ENCODE results near the gene MCMBP. TPM values are rescaled to one million over a fixed set of nuclear protein-coding genes. Genes with fewer than 3 reads are reported as not detected.

MCMBP gene
- total and polyA plus RNA-seq, 4 donors: 31.1 to 46.5 (median 42.5) TPM

- Histone ChIP-seq H3K4me1 (ENCODE audit: control insufficient read depth, insufficient read depth, low read length) (no peaks in the 10 kb centered on the region), H3K36me3 (ENCODE audit: control insufficient read depth, insufficient read depth, low read length) (peaks cover 3% of the 10 kb centered on the region), H3K27me3 (ENCODE audit: control insufficient read depth, insufficient read depth, low read length) (no peaks in the 10 kb centered on the region), H3K4me3 (ENCODE audit: low read depth, low read length) (no peak overlapping the region), H3K27ac (ENCODE audit: low read depth, low read length) (no peak overlapping the region), H3K9me3 (ENCODE audit: control insufficient read depth, insufficient read depth, low read length) (no peaks in the 10 kb centered on the region)
- 100% methylated on average over 1 of the region's 5 CpGs for WGBS (ENCODE audit: insufficient coverage)
- no peak for DNase-seq (ENCODE audit: low read depth in 4 of 6, low spot score in 6 of 6)
Observed at GRCh38 chr10:119780879-119781480, 91.7 kb downstream of the MCMBP start.

Other genes with a start within 250 kb of the MCMBP start
- 1 to 10 TPM; 7.9 to 8.9 TPM for gene BAG3, start 221.5 kb downstream of the MCMBP start, total RNA-seq
- 10 to 100 TPM; 21.9 to 23.3 TPM for gene BAG3, start 221.5 kb downstream of the MCMBP start, polyA plus RNA-seq (ENCODE audit: insufficient read length in 2 of 2)
- 100 to 1,000 TPM in 1 of 2 donors, 10 to 100 TPM in 1; 99.5 to 350 TPM for gene INPP5F, start 146.8 kb downstream of the MCMBP start, total RNA-seq
- gene INPP5F, start 146.8 kb downstream of the MCMBP start, polyA plus RNA-seq (ENCODE audit: insufficient read length in 2 of 2): 100 to 1,000 TPM; 274 to 328 TPM
- gene SEC23IP, start 19.9 kb upstream of the MCMBP start, total RNA-seq: 10 to 100 TPM; 15.9 to 32.8 TPM
- 10 to 100 TPM; 35.3 to 36.0 TPM for gene SEC23IP, start 19.9 kb upstream of the MCMBP start, polyA plus RNA-seq (ENCODE audit: insufficient read length in 2 of 2)

Data from spinal cord (tissue), 10 donors.